Activated CD8-positive, alpha-beta memory T cell treated with anti-CD3 and anti-CD28 coated beads, Interleukin-2, amount 50 U/mL, for 4 hours (primary cell): ENCODE measurements around the gene TAF6L.
"Not testable (repeated sequence)": the region's sequence is repeated elsewhere in the genome, so short reads cannot be mapped to it uniquely, and the experiment has no call there.

Source experiments
- DNase-seq: peaks from one replicate; pipeline ENCODE4 v3.0.0-alpha.2; 2020

TAF6L gene

GRCh38 chr11:62771144-62772021 lies at the start of gene TAF6L:
TAF6L (plus strand) TSS chr11:62771396; CDS start chr11:62775784, 4,388 bp downstream.
- DNase-seq = peak; percentile 90

GRCh38 chr11:62721994-62722393 lies 49.2 kb upstream of the TAF6L start:
- no peak for DNase-seq

- DNase-seq = no peak
Observed at GRCh38 chr11:62724171-62724570, 47.0 kb upstream of the TAF6L start.

GRCh38 chr11:62725646-62726045 lies 45.5 kb upstream of the TAF6L start:
- no peak for DNase-seq

- DNase-seq = no peak
Observed at GRCh38 chr11:62726156-62726914, 44.9 kb upstream of the TAF6L start.

- DNase-seq = no peak
Observed at GRCh38 chr11:62726915-62727164, 44.4 kb upstream of the TAF6L start.

- peak; percentile 97 for DNase-seq
Observed at GRCh38 chr11:62727165-62727871, 43.9 kb upstream of the TAF6L start, which contains the start of gene HNRNPUL2. HNRNPUL2 (minus strand) TSS chr11:62727457; CDS start chr11:62727156, 301 bp downstream.

GRCh38 chr11:62727872-62728170 lies 43.4 kb upstream of the TAF6L start:
- peak; percentile 73 for DNase-seq

GRCh38 chr11:62728171-62728988 lies 42.8 kb upstream of the TAF6L start, which contains the start of gene TTC9C:
TTC9C (plus strand) TSS chr11:62728486; CDS start chr11:62728849, 363 bp downstream.
- peak; percentile 80 for DNase-seq

GRCh38 chr11:62730076-62730475 lies 41.1 kb upstream of the TAF6L start:
- not testable (repeated sequence) for DNase-seq

- no peak for DNase-seq
Observed at GRCh38 chr11:62732830-62733229, 38.4 kb upstream of the TAF6L start.

- DNase-seq = no peak
Observed at GRCh38 chr11:62737196-62737595, 34.0 kb upstream of the TAF6L start.

- no peak for DNase-seq
Observed at GRCh38 chr11:62747475-62748160, 23.6 kb upstream of the TAF6L start.

GRCh38 chr11:62749931-62750330 lies 21.3 kb upstream of the TAF6L start:
- not testable (repeated sequence) for DNase-seq

GRCh38 chr11:62752177-62752785 lies 18.9 kb upstream of the TAF6L start:
- DNase-seq = no peak

- DNase-seq = no peak
Observed at GRCh38 chr11:62752994-62753735, 18.0 kb upstream of the TAF6L start.

- DNase-seq = peak; percentile 93
Observed at GRCh38 chr11:62753736-62754603, 17.2 kb upstream of the TAF6L start, which contains the start of gene ZBTB3. ZBTB3 (minus strand) TSS chr11:62754160; CDS start chr11:62753664, 496 bp downstream.

- no peak for DNase-seq
Observed at GRCh38 chr11:62755086-62755615, 16.0 kb upstream of the TAF6L start.
